Epithelial cell of esophagus (primary cell): ENCODE results near the gene SLC8B1.
A peak's percentile ranks its signal among the peaks of the same experiment; 100 is the strongest.
"Not testable (repeated sequence)": the region's sequence is repeated elsewhere in the genome, so short reads cannot be mapped to it uniquely, and the experiment has no call there.

ENCODE experiments used
- DNase-seq: peaks from one replicate; pipeline ENCODE4 v3.0.0; 2010; ENCODE audit warnings: low read depth
- H3K4me3 ChIP-seq: 2 replicates; pipeline ENCODE4 v1.5.1; 2011; ENCODE audit warnings: mild to moderate bottlenecking, low read length, control low read depth
- TF ChIP-seq, protein P1 (sequence below): IDR thresholded peaks from 2 replicates; pipeline ENCODE4 v1.5.1; 2011; ENCODE audit warnings: low read depth, mild to moderate bottlenecking, low read length, control low read depth, inconsistent platforms; ENCODE audit not compliant: insufficient read depth; ENCODE audit errors: missing control alignments

Gene SLC8B1

DNA sequence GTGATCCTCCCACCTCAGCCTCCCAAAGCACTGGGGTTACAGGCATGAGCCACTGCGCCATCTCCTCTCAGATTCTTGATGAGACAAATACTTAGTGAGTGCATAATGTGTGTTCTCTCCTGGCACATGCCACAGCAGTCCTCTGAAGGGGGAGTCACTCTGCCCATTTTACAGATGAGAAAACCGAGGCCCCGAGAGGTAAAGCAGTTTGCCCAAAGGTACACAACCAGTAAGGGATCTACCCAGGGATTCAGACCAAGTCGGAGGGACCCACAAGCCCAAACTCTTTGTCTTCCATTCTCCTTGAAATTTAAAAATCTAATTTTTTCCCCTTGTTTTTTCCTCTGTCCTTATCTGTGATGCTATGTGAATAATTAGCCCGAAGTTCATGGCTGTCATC, 29.8 kb upstream of the SLC8B1 start:
- H3K4me3 ChIP-seq: no peak overlapping the region
- TF ChIP-seq, protein P1, sequence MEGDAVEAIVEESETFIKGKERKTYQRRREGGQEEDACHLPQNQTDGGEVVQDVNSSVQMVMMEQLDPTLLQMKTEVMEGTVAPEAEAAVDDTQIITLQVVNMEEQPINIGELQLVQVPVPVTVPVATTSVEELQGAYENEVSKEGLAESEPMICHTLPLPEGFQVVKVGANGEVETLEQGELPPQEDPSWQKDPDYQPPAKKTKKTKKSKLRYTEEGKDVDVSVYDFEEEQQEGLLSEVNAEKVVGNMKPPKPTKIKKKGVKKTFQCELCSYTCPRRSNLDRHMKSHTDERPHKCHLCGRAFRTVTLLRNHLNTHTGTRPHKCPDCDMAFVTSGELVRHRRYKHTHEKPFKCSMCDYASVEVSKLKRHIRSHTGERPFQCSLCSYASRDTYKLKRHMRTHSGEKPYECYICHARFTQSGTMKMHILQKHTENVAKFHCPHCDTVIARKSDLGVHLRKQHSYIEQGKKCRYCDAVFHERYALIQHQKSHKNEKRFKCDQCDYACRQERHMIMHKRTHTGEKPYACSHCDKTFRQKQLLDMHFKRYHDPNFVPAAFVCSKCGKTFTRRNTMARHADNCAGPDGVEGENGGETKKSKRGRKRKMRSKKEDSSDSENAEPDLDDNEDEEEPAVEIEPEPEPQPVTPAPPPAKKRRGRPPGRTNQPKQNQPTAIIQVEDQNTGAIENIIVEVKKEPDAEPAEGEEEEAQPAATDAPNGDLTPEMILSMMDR: no peak
- no peak for DNase-seq

DNA sequence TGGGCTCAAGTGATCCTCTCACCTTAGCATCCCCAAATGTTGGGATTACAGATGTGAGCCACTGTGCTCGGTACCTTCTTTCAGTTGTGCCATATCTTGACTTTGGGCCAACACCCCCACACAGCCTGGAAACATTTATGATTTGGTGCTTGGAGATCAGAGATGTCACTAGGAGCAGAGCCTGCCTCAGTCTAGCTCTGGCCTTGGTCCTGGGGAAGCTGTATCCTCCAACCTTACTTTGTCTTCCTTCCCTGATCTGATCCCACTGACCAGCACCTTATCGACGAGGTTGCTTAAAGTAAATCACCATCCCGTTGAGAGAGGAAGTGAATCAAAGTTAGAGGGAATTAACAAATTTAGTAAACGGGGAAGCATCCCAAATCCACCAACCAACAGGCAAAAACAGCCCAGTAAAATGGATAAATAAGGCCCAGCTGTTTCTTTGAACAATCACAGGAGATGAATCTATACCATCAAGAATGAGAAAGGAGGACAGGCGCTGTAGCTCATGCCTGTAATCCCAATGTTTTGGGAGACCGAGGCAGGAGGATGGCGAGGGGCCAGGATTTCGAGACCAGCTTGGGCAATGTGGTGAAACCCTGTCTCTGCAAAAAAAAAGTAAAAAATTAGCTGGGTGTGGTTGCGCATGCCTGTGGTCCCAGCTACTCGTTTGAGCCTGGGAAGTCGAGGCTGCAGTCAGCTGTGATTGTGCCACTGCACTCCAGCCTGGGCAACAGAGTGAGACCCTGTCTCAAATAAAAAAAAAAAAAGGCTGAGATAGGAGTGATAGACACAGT, 26.9 kb upstream of the SLC8B1 start:
- TF ChIP-seq, protein P1: no peak
- H3K4me3 ChIP-seq: no peak overlapping the region
- DNase-seq: no peak

DNA sequence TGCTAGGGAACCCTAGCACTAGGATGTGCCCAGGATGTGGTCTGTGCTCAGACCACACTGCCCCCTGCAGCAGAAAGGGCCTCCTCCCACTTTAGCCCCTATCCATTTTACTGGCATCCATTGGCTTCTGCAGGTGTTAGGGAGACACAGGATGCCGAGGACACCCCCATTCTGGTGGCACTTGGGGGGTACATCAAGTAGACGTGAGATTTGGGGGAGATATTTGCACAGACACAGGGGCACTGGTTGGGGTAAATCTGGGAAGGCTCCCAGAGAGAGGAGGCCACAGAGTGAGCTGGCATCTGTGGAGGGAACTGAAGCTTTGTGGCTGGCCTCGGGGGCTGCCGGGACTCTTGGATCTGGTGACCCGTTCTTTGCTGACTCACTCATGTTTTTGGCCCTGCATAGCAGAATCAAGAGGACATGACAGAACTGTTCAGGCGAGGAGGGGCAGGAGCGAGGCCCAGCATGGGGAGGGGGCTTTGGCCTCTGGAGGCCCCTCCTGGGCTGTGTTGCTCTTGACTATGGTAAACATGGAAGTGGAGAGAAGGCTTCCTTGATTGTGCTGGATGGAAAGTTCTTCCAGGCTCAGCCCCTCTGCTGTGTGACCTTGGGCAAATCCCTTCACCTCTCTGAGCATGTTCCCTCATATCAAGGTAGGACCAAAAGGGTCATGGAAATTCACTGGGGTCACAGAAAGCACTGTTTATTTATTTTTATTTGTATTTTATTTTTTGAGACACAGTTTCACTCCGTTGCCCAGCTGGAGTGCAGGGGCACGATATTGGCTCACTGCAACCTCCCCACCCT, 25.2 kb upstream of the SLC8B1 start:
- no peak for DNase-seq
- H3K4me3 ChIP-seq: no peak overlapping the region
- TF ChIP-seq, protein P1: no peak

DNA sequence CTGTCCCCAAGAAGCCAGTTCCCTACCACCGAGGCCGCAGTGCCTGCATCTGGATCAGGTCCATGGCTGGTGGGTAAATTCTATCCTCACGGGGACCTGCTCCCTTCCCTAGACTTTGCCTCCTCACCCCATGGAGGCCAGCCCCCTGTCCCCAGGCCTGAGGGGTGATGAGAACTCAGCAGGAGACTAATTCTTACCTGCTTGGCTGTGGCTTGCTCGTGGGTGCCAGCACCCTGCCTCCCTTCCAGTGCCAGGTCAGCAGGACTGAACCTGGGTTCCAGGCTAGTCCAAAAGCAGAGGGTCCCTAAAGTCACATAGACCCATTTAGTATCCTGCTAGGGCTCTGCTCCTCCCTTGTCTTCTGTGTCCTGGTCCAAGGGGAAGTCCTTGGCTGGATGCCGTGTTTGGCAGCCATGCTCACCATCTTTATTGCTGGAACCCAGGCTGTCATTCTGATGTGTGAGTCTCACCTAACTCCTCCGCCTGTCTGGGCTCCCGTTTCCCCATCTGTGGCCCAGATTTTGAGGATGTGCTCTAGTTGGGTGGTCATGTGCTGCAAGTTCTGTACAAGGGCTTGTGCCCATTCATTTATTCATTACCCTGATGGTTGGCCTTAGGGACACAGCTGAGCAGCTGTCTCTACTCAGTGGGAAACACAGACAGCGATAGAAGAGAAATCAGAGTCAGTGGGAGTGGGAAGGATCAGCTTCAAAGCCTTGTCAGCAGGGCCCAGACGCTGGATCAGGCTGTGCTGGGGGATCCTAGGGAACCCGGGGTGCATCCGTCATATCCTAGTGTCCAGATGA, 24.4 kb upstream of the SLC8B1 start:
- peak overlapping the region; percentile 75 for H3K4me3 ChIP-seq
- TF ChIP-seq, protein P1: no peak
- no peak for DNase-seq

DNA sequence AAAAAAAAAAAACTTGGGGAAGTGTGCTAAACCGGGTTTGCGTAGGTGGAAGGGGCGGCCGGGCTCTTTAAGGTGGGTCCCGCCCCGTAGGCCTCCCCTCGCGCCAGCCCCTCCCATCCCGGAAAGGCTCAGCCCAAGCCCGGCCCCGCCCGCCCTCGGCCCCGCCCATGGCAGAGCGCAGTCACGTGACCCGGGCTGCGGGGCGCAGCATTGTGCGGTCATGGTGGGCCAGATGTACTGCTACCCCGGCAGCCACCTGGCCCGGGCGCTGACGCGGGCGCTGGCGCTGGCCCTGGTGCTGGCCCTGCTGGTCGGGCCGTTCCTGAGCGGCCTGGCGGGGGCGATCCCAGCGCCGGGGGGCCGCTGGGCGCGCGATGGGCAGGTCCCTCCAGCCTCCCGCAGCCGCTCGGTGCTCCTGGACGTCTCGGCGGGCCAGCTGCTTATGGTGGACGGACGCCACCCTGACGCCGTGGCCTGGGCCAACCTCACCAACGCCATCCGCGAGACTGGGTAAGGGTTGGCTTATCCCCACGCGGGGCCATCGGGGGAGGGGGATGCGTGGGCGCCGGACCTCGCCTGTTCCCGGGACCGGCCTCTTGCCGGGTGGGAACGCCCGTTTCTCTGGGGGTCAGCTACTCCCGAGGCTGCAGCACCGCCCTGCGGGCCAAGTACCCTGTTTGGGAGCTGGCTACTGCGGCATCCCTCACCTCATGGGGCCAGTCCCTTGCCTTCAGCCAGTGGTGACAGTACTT, 23.6 kb upstream of the SLC8B1 start, which contains the start of gene PLBD2:
Gene PLBD2, plus strand, starts transcription at position 207 of the 752 bp plus-strand sequence. Its CDS starts 14 bp downstream, at position 221.
- DNase-seq: peak; percentile 94
- TF ChIP-seq, protein P1: no peak
- H3K4me3 ChIP-seq: peak within 1 kb of the TSS; percentile 75

DNA sequence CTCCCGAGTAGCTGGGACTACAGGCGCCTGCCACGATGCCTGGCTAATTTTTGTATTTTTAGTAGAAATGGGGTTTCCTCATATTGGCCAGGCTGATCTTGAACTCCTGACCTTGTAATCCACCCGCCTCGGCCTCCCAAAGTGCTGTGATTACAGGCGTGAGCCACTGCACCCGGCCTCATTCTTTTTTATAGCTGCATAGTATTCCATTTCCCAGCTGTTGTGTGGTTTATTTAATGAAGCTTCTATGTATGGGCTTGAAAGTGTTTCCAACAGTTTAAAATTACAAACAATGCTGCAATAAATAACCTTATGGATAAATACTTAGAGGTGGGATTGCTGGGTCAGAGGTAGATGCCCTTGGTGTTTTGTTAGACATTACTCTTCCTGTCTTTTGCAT, 19.3 kb upstream of the SLC8B1 start:
- DNase-seq, H3K4me3 ChIP-seq: not testable (repeated sequence)
